Measurements from ENCODE around the gene ATP9A.

The ATP9A gene

GRCh38 chr20:51711426-51711825, 56.8 kb downstream of the ATP9A start:
- Histone ChIP-seq H3K4me3 (ENCODE audit: low read length in 2 of 2) (no peak overlapping the region), H2BK15ac (ENCODE audit: low read length) (no peak overlapping the region), H2BK12ac (ENCODE audit: low read length) (no peak overlapping the region), H4K8ac (ENCODE audit: low read depth, low read length) (no peak overlapping the region), H2AFZ (ENCODE audit: low read length) (no peak overlapping the region), H3K79me1 (ENCODE audit: low read depth, low read length) (no peaks in the 10 kb centered on the region), H2AK5ac (ENCODE audit: low read depth, low read length) (no peak overlapping the region), H3K9me3 (replicated peaks in 1 of 2; ENCODE audit: control insufficient read depth in 2 of 2, insufficient read depth in 1 of 2, low read depth in 1 of 2, low read length in 2 of 2) (no peaks in the 10 kb centered on the region), H2BK5ac (ENCODE audit: low read length) (no peak overlapping the region), H3K18ac (ENCODE audit: low read length) (no peak overlapping the region), H3K4ac (ENCODE audit: low read length) (no peak overlapping the region), H3K27ac (replicated peaks; ENCODE audit: low read length) (no peak overlapping the region), H3K4me2 (ENCODE audit: insufficient read depth, low read length, poor library complexity, severe bottlenecking) (no peak overlapping the region), H3K27me3 (ENCODE audit: control insufficient read depth in 3 of 3, insufficient read depth in 3 of 3, low read depth in 1 of 3, low read length in 3 of 3) (no peaks in the 10 kb centered on the region), H3K23ac (ENCODE audit: low read depth, low read length, poor library complexity) (no peak overlapping the region), H3K9ac (ENCODE audit: low read depth, low read length, poor library complexity) (no peak overlapping the region), H3K36me3 (replicated peaks in 1 of 2; ENCODE audit: control insufficient read depth in 2 of 2, insufficient read depth in 2 of 2, low read length in 2 of 2) (peaks cover 0 to 18% of the 10 kb centered on the region in 2 donors), H3K4me1 (ENCODE audit: control insufficient read depth in 2 of 2, insufficient read depth in 1 of 2, low read depth in 1 of 2, low read length in 2 of 2) (peaks cover 19 to 29% of the 10 kb centered on the region in 2 donors), H4K91ac (ENCODE audit: low read depth, low read length, poor library complexity) (no peak overlapping the region), H2BK120ac (ENCODE audit: low read depth, low read length) (no peak overlapping the region), H3K14ac (ENCODE audit: low read length) (no peak overlapping the region)
- no CpG with 5 or more reads among the region's 2 CpGs for WGBS, 2 donors (ENCODE audit: extremely low coverage in 2 of 2, insufficient read length in 2 of 2, insufficient replicate concordance in 1 of 2)
- no peak for DNase-seq (ENCODE audit: low spot score)

DNA sequence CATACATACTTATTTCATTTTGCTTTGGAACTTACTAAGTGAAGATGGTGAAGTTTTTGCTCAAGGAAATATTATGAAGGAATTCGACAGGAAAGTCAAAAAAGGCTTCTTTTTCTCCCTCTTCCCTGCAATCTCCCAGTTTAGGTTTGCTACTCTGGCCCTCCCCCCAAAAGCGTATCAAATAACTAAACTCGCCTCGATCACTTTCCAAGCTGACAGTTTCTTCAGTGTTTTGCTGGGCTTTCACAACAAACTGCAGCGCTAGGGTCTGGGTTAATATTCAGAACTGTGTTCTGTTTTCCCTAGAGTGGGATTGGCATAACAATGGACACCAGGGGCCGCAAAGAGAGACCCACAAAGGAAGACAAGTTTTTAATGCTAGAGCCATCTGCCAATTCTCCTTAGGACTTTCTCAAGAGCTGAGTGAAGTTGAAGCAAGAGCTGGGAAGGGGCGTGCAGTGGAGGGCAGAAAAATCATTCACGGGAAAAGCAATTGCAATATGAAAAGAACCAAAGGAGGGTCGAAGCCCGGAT, 57.8 kb downstream of the ATP9A start:
- Histone ChIP-seq H3K36me3 (replicated peaks in 1 of 2; ENCODE audit: control insufficient read depth in 2 of 2, insufficient read depth in 2 of 2, low read length in 2 of 2) (peaks cover 0 to 18% of the 10 kb centered on the region in 2 donors), H3K9ac (ENCODE audit: low read depth, low read length, poor library complexity) (no peak overlapping the region), H4K91ac (ENCODE audit: low read depth, low read length, poor library complexity) (no peak overlapping the region), H3K23ac (ENCODE audit: low read depth, low read length, poor library complexity) (no peak overlapping the region), H3K27me3 (ENCODE audit: control insufficient read depth in 3 of 3, insufficient read depth in 3 of 3, low read depth in 1 of 3, low read length in 3 of 3) (no peaks in the 10 kb centered on the region), H2BK15ac (ENCODE audit: low read length) (no peak overlapping the region), H3K18ac (ENCODE audit: low read length) (peak overlapping the region; percentile 49), H2BK12ac (ENCODE audit: low read length) (no peak overlapping the region), H3K14ac (ENCODE audit: low read length) (no peak overlapping the region), H3K4me3 (ENCODE audit: low read length in 2 of 2) (no peak overlapping the region), H3K4ac (ENCODE audit: low read length) (no peak overlapping the region), H3K9me3 (replicated peaks in 1 of 2; ENCODE audit: control insufficient read depth in 2 of 2, insufficient read depth in 1 of 2, low read depth in 1 of 2, low read length in 2 of 2) (no peaks in the 10 kb centered on the region), H2BK120ac (ENCODE audit: low read depth, low read length) (no peak overlapping the region), H2BK5ac (ENCODE audit: low read length) (no peak overlapping the region), H2AFZ (ENCODE audit: low read length) (peak overlapping the region; percentile 53), H3K4me1 (ENCODE audit: control insufficient read depth in 2 of 2, insufficient read depth in 1 of 2, low read depth in 1 of 2, low read length in 2 of 2) (peaks cover 20 to 24% of the 10 kb centered on the region in 2 donors), H3K79me1 (ENCODE audit: low read depth, low read length) (no peaks in the 10 kb centered on the region), H3K27ac (replicated peaks; ENCODE audit: low read length) (peak overlapping the region; percentile 50), H4K8ac (ENCODE audit: low read depth, low read length) (no peak overlapping the region), H3K4me2 (ENCODE audit: insufficient read depth, low read length, poor library complexity, severe bottlenecking) (no peak overlapping the region), H2AK5ac (ENCODE audit: low read depth, low read length) (no peak overlapping the region)
- no peak for DNase-seq (ENCODE audit: low spot score)
- no CpG with 5 or more reads among the region's 10 CpGs for WGBS, 2 donors (ENCODE audit: extremely low coverage in 2 of 2, insufficient read length in 2 of 2, insufficient replicate concordance in 1 of 2)

DNA sequence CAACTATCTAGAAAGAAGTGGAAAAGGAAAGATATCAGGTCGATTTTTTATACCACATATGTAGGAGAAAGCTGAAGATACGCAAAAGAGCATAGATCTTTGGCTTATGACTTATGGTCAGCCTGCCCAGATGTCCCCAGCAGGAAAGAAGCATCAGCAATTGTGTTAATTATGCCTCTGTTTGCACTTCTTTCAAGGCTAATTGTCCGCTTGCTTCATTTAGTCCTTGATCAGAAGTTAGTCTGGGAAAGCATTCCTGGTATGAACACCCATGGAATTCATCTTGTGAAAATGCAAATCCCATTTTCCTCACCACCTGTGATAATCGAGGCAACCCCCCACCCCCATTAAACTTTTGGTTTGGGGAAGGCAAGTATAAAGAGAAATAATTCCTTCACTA, 62.8 kb downstream of the ATP9A start:
- no peak overlapping the region for H2BK5ac ChIP-seq (ENCODE audit: low read length)
- H3K27ac ChIP-seq (replicated peaks; ENCODE audit: low read length), result no peak overlapping the region
- H2BK15ac ChIP-seq (ENCODE audit: low read length), result no peak overlapping the region
- H3K4me3 ChIP-seq (ENCODE audit: low read length in 2 of 2), result no peak overlapping the region
- no peak overlapping the region for H3K9ac ChIP-seq (ENCODE audit: low read depth, low read length, poor library complexity)
- no peaks in the 10 kb centered on the region for H3K27me3 ChIP-seq (ENCODE audit: control insufficient read depth in 3 of 3, insufficient read depth in 3 of 3, low read depth in 1 of 3, low read length in 3 of 3)
- no peaks in the 10 kb centered on the region for H3K79me1 ChIP-seq (ENCODE audit: low read depth, low read length)
- no peak overlapping the region for H2AK5ac ChIP-seq (ENCODE audit: low read depth, low read length)
- H2BK120ac ChIP-seq (ENCODE audit: low read depth, low read length), result no peak overlapping the region
- H3K4ac ChIP-seq (ENCODE audit: low read length), result no peak overlapping the region
- DNase-seq (ENCODE audit: low spot score), result no peak
- peaks cover 20 to 22% of the 10 kb centered on the region in 2 donors for H3K4me1 ChIP-seq (ENCODE audit: control insufficient read depth in 2 of 2, insufficient read depth in 1 of 2, low read depth in 1 of 2, low read length in 2 of 2)
- H4K91ac ChIP-seq (ENCODE audit: low read depth, low read length, poor library complexity), result no peak overlapping the region
- no peak overlapping the region for H2BK12ac ChIP-seq (ENCODE audit: low read length)
- peaks cover 0 to 9% of the 10 kb centered on the region in 2 donors for H3K36me3 ChIP-seq (replicated peaks in 1 of 2; ENCODE audit: control insufficient read depth in 2 of 2, insufficient read depth in 2 of 2, low read length in 2 of 2)
- WGBS, 2 donors (ENCODE audit: extremely low coverage in 2 of 2, insufficient read length in 2 of 2, insufficient replicate concordance in 1 of 2), result no CpG with 5 or more reads among the region's 4 CpGs
- no peak overlapping the region for H3K23ac ChIP-seq (ENCODE audit: low read depth, low read length, poor library complexity)
- no peaks in the 10 kb centered on the region for H3K9me3 ChIP-seq (replicated peaks in 1 of 2; ENCODE audit: control insufficient read depth in 2 of 2, insufficient read depth in 1 of 2, low read depth in 1 of 2, low read length in 2 of 2)
- no peak overlapping the region for H3K18ac ChIP-seq (ENCODE audit: low read length)
- H3K14ac ChIP-seq (ENCODE audit: low read length), result no peak overlapping the region
- no peak overlapping the region for H2AFZ ChIP-seq (ENCODE audit: low read length)
- H3K4me2 ChIP-seq (ENCODE audit: insufficient read depth, low read length, poor library complexity, severe bottlenecking), result no peak overlapping the region
- no peak overlapping the region for H4K8ac ChIP-seq (ENCODE audit: low read depth, low read length)

- peaks cover 0 to 4% of the 10 kb centered on the region in 2 donors for H3K36me3 ChIP-seq (replicated peaks in 1 of 2; ENCODE audit: control insufficient read depth in 2 of 2, insufficient read depth in 2 of 2, low read length in 2 of 2)
- no peaks in the 10 kb centered on the region for H3K79me1 ChIP-seq (ENCODE audit: low read depth, low read length)
- H4K8ac ChIP-seq (ENCODE audit: low read depth, low read length), result no peak overlapping the region
- no peak overlapping the region for H2BK5ac ChIP-seq (ENCODE audit: low read length)
- no peak overlapping the region for H3K4ac ChIP-seq (ENCODE audit: low read length)
- no peak overlapping the region for H3K18ac ChIP-seq (ENCODE audit: low read length)
- no peaks in the 10 kb centered on the region for H3K9me3 ChIP-seq (replicated peaks in 1 of 2; ENCODE audit: control insufficient read depth in 2 of 2, insufficient read depth in 1 of 2, low read depth in 1 of 2, low read length in 2 of 2)
- no peak overlapping the region for H3K14ac ChIP-seq (ENCODE audit: low read length)
- H2BK120ac ChIP-seq (ENCODE audit: low read depth, low read length), result no peak overlapping the region
- peaks cover 19 to 20% of the 10 kb centered on the region in 2 donors for H3K4me1 ChIP-seq (ENCODE audit: control insufficient read depth in 2 of 2, insufficient read depth in 1 of 2, low read depth in 1 of 2, low read length in 2 of 2)
- H2BK15ac ChIP-seq (ENCODE audit: low read length), result no peak overlapping the region
- no peak overlapping the region for H3K4me2 ChIP-seq (ENCODE audit: insufficient read depth, low read length, poor library complexity, severe bottlenecking)
- no peak overlapping the region for H2BK12ac ChIP-seq (ENCODE audit: low read length)
- H4K91ac ChIP-seq (ENCODE audit: low read depth, low read length, poor library complexity), result no peak overlapping the region
- WGBS, 2 donors (ENCODE audit: extremely low coverage in 2 of 2, insufficient read length in 2 of 2, insufficient replicate concordance in 1 of 2), result no CpG with 5 or more reads among the region's 8 CpGs
- peak overlapping the region; percentile 69 for H3K27ac ChIP-seq (replicated peaks; ENCODE audit: low read length)
- no peak for DNase-seq (ENCODE audit: low spot score)
- H3K4me3 ChIP-seq (ENCODE audit: low read length in 2 of 2), result no peak overlapping the region
- no peak overlapping the region for H2AFZ ChIP-seq (ENCODE audit: low read length)
- H3K9ac ChIP-seq (ENCODE audit: low read depth, low read length, poor library complexity), result no peak overlapping the region
- no peaks in the 10 kb centered on the region for H3K27me3 ChIP-seq (ENCODE audit: control insufficient read depth in 3 of 3, insufficient read depth in 3 of 3, low read depth in 1 of 3, low read length in 3 of 3)
- no peak overlapping the region for H3K23ac ChIP-seq (ENCODE audit: low read depth, low read length, poor library complexity)
- no peak overlapping the region for H2AK5ac ChIP-seq (ENCODE audit: low read depth, low read length)
Measured at GRCh38 chr20:51703400-51704287, 64.5 kb downstream of the ATP9A start.
